T-helper 17 cell (primary cell): Measurements from ENCODE around the gene UQCRHL. TPM values are rescaled to one million over a fixed set of nuclear protein-coding genes. Genes with fewer than 3 reads are reported as not detected.
"Not testable (repeated sequence)": the region's sequence is repeated elsewhere in the genome, so short reads cannot be mapped to it uniquely, and the experiment has no call there.

Experiments used
- ATAC-seq: fragments of 150-1000 bp; cut with Tn5 transposase; 2 replicates; pipeline ENCODE4 v1.10.0; 2021; ENCODE audit warnings: mild to moderate bottlenecking, moderate library complexity
- DNase-seq, 3 donors: peaks; one replicate each; pipeline versions ENCODE4 v3.0.0 to v3.0.0-alpha.2; 2020 to 2021
- H3K9me3 ChIP-seq: one replicate; pipeline ENCODE4 v1.7.0; 2013; ENCODE audit warnings: low read length, mild to moderate bottlenecking; ENCODE audit not compliant: control insufficient read depth, poor library complexity, severe bottlenecking
- H3K27ac Mint-ChIP-seq: one replicate; pipeline ENCODE4 v1.8.0; 2022; ENCODE audit warnings: mild to moderate bottlenecking, moderate library complexity, mixed read lengths
- H3K27me3 Mint-ChIP-seq: one replicate; pipeline ENCODE4 v1.8.0; 2022; ENCODE audit warnings: mixed read lengths
- H3K36me3 Mint-ChIP-seq: one replicate; pipeline ENCODE4 v1.8.0; 2022; ENCODE audit warnings: low read depth, mixed read lengths
- H3K4me1 Mint-ChIP-seq: one replicate; pipeline ENCODE4 v1.8.0; 2022; ENCODE audit warnings: mild to moderate bottlenecking, mixed read lengths
- H3K4me3 Mint-ChIP-seq: one replicate; pipeline ENCODE4 v1.8.0; 2022; ENCODE audit warnings: mild to moderate bottlenecking, moderate library complexity, mixed read lengths
- total RNA-seq, 4 donors: library from RNA in 2 of 4; stranded (reverse) in 2 of 4; gene quantifications; one replicate each; pipeline ENCODE4 v1.2.3 and lab custom pipeline; 2022 to 2026

The UQCRHL gene
- total RNA-seq, 2 donors from 2014 or later: 0.65 to 0.81 TPM

DNA sequence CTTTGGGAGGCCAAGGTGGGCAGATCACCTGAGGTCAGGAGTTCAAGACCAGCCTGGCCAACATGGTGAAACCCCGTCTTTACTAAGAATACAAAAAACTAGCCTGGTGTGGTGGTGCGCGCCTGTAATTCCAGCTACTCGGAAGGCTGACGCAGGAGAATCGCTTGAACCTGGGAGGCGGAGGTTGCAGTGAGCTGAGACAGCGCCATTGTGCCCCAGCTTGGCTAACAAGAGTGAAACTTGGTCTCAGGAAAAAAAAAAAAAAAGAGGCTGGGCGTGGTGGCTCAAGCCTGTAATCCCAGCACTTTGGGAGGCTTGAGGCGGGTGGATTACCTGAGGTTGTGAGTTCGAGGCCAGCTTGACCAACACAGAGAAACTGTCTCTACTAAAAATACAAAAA lies 38.6 kb upstream of the UQCRHL start:
- peaks cover 27% of the 10 kb centered on the region for H3K4me1 Mint-ChIP-seq
- H3K36me3 Mint-ChIP-seq, H3K27me3 Mint-ChIP-seq, DNase-seq, H3K9me3 ChIP-seq, ATAC-seq: not testable (repeated sequence)
- H3K27ac Mint-ChIP-seq: peak overlapping the region; percentile 95
- H3K4me3 Mint-ChIP-seq: peak overlapping the region; percentile 60

DNA sequence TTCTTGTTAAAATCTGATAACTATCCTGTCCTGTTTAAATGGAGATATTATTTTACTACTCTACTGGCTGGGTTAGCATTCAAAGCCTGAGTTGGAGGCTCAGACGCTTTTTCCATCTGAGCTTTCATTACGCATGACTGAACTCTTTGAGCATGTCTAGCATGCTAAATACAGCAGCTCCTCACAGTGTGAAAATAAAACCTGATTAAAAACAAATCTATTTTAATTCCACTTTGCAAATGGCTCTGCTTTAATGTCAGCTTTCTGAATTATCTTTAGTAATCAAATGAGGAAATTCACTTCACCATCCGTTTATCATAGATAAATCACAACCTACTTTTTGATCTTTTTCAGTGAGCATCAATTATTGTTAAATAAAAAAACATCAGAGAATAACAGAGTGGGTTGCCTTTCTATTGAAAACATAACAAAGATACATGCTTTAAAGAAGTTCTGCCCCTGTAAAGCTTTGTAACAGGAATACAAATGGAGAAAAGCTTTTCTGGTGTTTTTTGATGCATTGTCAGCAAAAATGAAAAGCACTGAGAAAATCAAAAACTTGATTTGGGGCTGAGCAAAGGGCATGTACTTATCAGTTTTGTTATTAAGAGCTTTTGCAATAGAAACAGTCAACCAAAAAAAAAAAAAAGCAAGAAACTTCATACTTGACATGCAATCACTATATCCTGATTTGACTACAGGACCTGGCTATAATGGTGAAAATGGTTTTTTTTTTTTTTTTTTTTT lies 36.5 kb upstream of the UQCRHL start:
- no peaks in the 10 kb centered on the region for H3K9me3 ChIP-seq

DNA sequence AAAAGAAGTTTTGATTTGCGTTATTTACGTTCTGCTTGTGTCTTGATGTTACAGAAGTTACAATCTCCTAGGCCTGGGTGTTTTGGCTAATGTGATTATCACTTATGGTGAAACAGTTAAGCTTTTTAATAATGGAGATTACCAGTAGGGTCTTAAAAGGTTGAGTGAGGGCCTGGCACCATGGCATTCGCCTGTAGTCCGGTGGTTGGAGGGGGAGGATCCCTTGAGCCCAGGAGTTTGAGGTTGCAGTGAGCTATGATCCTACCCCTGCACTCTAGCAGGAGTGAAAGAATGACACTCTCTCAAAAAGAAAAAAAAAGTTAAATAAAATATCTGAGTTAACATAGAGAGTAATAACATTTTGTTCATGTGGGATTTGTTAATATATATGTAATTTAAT lies 31.3 kb upstream of the UQCRHL start:
- Mint-ChIP-seq H3K36me3 (no peaks in the 10 kb centered on the region), H3K27ac (no peak overlapping the region), H3K4me3 (no peak overlapping the region), H3K27me3 (no peaks in the 10 kb centered on the region), H3K4me1 (no peaks in the 10 kb centered on the region)
- no peak for ATAC-seq
- no peak for DNase-seq
- H3K9me3 ChIP-seq: no peaks in the 10 kb centered on the region

More for the DNA sequence above, 36.5 kb upstream of the UQCRHL start:
- Mint-ChIP-seq H3K36me3 (no peaks in the 10 kb centered on the region), H3K27me3 (no peaks in the 10 kb centered on the region), H3K4me1 (peaks cover 12% of the 10 kb centered on the region), H3K4me3 (no peak overlapping the region), H3K27ac (peak overlapping the region; percentile 3)
- no peak for DNase-seq
- ATAC-seq: no peak

DNA sequence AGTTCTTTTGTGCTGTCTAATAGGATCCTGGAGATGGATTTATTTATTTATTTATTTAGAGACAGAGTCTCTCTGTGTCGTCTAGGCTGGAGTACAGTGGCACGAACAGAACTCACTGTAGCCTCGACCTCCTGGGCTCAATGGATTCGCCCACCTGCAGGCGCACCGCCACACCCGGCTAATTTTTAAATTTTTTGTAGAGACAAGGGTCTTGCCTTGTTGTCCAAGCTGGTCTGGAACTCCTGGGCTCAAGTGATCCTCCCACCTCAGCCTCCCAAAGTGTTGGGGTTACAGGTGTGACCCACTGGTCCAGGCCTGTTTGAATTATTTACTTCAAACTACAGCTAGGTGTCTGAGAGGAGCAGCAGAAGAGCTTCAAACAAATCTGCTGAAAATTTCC lies 30.5 kb upstream of the UQCRHL start:
- H3K9me3 ChIP-seq: no peaks in the 10 kb centered on the region
- H3K4me3 Mint-ChIP-seq: no peak overlapping the region
- H3K27me3 Mint-ChIP-seq: no peaks in the 10 kb centered on the region
- H3K36me3 Mint-ChIP-seq: no peaks in the 10 kb centered on the region
- peak overlapping the region; percentile 60 for H3K27ac Mint-ChIP-seq
- H3K4me1 Mint-ChIP-seq: no peaks in the 10 kb centered on the region
- DNase-seq (no peak), ATAC-seq (no peak)

DNA sequence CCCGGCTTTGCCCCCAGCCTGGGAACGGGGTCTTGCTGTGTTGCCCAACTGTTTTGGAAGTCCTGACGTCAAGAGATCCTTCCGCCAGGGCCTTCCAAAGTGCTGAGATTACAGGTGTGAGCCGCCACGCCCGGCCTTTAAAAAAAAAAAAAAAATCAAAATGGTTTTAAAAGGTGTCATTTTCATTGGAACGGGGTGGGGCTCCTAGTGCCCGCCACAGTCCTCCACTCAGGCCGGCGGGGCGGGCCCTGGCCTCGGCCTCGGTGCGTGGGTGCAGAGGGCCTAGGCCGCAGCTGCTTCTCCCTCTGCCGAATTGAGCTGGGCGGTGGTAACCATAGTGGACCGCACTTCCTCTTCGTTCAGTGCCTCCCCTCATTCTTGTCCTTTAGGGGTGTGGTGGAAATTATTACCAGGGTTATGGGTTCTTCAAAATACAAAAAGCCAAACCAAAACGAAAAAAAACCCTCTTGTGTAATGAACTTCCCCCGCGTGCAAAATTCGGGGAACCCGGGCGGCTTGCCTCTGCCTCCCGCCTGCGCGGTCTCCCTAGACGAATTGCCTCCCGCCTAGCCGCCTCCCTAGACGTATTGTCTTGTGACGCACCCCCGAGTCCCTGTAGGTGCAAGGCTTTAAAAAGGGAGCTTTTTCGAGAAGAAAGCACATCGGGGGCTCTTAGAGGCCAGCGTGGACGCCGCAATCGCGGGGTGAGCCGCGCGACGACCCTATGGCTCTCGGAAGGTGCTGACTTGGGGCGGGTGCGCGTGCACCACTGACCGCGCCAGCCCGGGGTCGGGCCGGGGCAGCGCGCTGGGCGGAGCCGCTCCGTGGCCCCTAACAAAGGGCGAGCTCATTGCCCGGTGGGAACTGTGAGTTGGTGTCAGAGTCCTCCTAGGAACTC lies 29.6 kb upstream of the UQCRHL start:
- Mint-ChIP-seq H3K36me3 (no peaks in the 10 kb centered on the region), H3K4me1 (no peaks in the 10 kb centered on the region)
- no peak for ATAC-seq

DNA sequence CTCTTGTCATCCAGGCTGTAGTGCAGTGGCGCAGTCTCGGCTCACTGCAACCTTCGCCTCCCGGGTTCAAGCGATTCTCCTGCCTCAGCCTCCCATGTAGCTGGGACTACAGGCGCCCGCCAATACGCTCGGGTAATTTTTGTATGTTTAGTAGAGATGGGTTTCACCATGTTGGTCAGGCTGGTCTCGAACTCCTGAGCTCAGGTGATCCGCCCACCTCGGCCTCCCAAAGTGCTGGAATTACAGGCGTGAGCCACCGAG lies 29.0 kb upstream of the UQCRHL start:
- H3K27me3 Mint-ChIP-seq, H3K9me3 ChIP-seq, DNase-seq, H3K4me1 Mint-ChIP-seq, ATAC-seq, H3K36me3 Mint-ChIP-seq: not testable (repeated sequence)
- Mint-ChIP-seq H3K4me3 (peak overlapping the region; percentile 96), H3K27ac (peak overlapping the region; percentile 97)

More for the DNA sequence above, 29.6 kb upstream of the UQCRHL start:
- Mint-ChIP-seq H3K27me3 (no peaks in the 10 kb centered on the region), H3K27ac (peak overlapping the region; percentile 97), H3K4me3 (peak overlapping the region; percentile 58)
- H3K9me3 ChIP-seq: no peaks in the 10 kb centered on the region
- peak in 2 of 3 donors; percentile 46 to 54 for DNase-seq

DNA sequence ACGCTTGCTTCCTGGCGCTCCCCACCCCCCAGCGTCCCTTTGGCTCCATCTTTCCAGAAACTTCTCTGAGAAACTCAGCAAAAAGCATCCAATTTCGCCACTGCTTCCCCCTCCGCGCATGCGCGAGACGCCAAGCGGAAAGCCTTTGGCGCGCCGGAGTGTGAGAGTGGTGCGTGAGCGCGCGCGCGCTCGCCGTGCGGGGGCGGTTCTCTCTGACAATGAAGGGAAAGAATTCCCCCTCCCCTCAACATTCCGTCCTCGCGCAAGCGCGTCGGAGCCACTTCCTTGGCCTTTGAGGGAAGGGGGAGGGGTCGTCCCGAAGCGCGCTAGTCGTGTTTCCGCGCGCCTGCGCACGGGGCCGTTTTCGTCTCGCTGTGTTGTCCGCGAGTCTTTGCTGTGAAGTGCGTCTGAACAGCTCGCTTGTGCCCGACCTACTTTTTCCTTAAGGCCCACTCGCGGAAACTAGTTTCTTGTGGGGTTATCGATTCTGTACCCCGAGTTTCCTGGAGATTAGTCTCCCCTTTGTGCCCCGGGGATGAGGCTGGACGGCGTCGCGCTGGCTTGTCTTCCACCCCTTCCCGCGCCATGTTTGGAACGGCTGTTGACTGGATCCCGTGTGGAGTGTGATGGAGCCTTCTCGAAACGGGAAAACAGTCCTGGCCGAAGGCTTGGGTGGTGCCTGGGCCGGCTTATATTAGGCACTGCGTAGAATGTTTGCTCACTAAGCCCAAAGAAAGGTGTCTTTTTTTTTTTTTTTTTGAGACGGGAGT lies 28.5 kb upstream of the UQCRHL start:
- DNase-seq (peak; percentile 96 to 99 (median 96)), ATAC-seq (peak; percentile 67)
- Mint-ChIP-seq H3K36me3 (no peaks in the 10 kb centered on the region), H3K27me3 (no peaks in the 10 kb centered on the region), H3K4me3 (peak overlapping the region; percentile 96), H3K4me1 (peaks cover 3% of the 10 kb centered on the region), H3K27ac (peak overlapping the region; percentile 97)
- H3K9me3 ChIP-seq: no peaks in the 10 kb centered on the region

DNA sequence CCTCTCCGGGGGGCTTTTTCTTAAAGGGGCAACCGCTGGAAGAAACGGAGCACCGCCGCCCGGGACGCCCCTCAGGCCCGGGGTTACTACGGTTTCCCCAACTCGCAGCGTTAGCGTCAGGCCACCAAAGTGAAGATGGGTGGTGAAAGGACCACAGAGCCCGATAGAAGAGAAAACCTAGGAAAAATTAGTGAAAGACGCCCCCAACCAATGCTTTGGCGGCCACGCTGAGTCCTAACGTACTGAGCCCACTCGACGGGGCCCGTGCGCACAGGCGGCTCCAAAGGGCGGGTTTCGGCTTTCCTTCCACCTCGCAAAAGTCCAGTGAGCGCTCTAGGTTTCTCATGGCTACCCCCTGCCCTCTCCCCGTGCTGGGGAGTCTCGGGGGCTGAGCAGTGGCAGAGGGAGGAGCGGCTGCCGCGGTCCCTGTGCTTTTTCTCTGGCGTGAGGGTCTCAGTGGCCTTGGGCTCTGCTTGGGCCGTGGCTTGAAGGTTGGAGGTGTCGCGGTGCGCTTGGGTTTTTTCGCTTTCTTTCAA lies 27.8 kb upstream of the UQCRHL start:
- Mint-ChIP-seq H3K27ac (peak overlapping the region; percentile 97), H3K27me3 (no peaks in the 10 kb centered on the region), H3K36me3 (no peaks in the 10 kb centered on the region), H3K4me1 (peaks cover 4% of the 10 kb centered on the region), H3K4me3 (peak overlapping the region; percentile 96)
- ATAC-seq (peak; percentile 6), DNase-seq (no peak)
- no peaks in the 10 kb centered on the region for H3K9me3 ChIP-seq

DNA sequence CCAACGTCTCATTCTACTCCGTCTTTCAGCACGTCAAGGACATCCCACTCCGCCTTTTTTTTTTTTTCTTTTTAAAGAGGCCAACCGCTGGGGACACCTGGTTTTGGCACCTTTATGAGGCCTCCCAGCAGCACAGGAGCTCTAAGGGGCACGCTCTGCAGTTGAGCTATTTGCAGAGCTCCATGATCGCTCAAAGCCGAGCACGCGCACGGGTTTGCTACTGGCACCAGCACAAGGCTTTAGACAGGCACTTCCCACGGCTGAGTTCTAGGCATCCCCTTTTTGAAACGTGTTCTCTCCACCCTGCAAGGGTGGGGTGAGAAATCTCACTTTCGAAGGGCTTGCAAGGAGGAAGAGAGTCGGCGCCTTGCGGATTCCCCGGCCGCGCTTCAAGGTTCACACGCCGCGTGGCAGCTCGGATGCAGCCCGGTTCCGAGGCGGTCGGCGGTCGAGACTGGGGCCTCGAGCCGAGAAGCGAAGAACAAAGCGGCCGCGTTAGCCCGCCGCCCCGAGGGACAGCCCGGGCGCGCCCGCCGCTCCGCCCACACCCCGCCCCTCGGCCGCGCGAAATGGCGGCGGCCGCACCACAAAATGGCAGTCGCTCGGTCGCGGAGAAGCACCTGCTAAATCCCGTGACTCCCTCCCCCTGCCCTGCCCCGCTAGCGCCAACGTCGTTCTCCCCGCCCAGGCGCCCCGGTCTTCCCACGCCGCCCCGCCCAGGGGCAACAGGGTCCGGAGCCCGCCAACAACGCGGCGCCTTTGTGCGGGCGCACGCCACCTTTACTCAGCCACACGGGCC lies 27.2 kb upstream of the UQCRHL start:
- no peaks in the 10 kb centered on the region for H3K9me3 ChIP-seq
- peak overlapping the region; percentile 96 for H3K4me3 Mint-ChIP-seq
- ATAC-seq: peak; percentile 73
- peak overlapping the region; percentile 97 for H3K27ac Mint-ChIP-seq
- no peaks in the 10 kb centered on the region for H3K36me3 Mint-ChIP-seq
- H3K4me1 Mint-ChIP-seq: peaks cover 11% of the 10 kb centered on the region
- peak; percentile 79 to 87 (median 84) for DNase-seq
- H3K27me3 Mint-ChIP-seq: no peaks in the 10 kb centered on the region

DNA sequence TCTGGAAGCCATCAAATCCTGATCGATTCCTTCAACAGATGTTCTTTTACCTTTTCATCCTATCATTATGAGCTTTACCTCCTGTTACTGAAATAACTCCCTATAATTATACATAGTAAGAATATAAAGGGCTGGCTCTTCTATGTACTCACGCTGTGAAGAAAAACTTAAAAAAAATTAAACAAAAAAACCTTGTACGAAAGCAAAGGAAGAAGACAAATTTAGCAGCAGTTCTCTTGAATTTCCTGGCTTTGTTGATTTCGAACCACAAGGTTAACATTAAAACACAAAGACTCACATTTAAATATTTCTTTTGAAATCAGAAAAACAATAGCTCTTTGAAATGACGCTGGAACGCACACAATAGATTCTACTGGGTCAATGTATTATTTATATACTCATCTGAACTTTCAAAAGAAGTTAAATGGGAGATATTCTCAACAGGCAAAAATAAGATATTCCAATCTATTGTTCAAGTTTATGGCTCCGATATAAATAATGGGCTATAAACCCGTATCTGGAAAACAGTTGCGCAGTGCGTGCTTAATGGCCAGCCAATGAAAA lies 26.5 kb upstream of the UQCRHL start:
- DNase-seq: no peak
- no peak for ATAC-seq
- no peaks in the 10 kb centered on the region for H3K9me3 ChIP-seq
- Mint-ChIP-seq H3K27me3 (no peaks in the 10 kb centered on the region), H3K4me3 (peak overlapping the region; percentile 96), H3K36me3 (no peaks in the 10 kb centered on the region), H3K27ac (peak overlapping the region; percentile 97), H3K4me1 (peaks cover 11% of the 10 kb centered on the region)

DNA sequence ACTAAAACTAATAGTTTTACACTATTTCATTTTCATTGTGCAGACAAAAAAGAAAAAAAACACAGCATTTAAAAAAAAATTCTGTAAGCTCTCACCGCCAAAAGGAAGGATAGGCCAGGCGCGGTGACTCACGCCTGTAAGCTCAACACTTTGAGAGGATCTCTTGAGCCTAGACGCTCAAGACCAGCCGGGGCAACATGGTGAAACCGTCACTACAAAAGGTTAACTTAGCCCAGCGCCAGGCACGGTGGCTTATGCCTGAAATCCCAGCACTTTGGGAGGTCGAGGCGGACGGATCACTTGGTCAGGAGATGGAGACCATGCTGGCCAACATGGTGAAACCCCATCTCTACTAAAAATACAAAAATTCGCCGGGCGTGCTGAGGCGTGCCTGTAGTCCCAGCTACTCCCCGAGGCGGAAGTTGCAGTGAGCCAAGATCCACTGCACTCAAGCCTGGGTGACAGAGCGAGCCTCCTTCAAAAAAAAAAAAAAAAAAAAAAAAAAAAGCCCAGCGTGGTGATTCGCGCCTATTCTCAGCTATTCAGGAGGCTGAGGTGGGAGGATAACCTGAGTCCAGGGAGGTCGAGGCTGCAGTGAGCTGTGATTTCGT lies 25.7 kb upstream of the UQCRHL start:
- no peaks in the 10 kb centered on the region for H3K27me3 Mint-ChIP-seq
- no peak for ATAC-seq
- H3K27ac Mint-ChIP-seq: peak overlapping the region; percentile 97
- no peaks in the 10 kb centered on the region for H3K9me3 ChIP-seq
- H3K36me3 Mint-ChIP-seq: no peaks in the 10 kb centered on the region
- DNase-seq: peak in 2 of 3 donors; percentile 34 to 46
- H3K4me3 Mint-ChIP-seq: peak overlapping the region; percentile 96
- H3K4me1 Mint-ChIP-seq: peaks cover 11% of the 10 kb centered on the region

DNA sequence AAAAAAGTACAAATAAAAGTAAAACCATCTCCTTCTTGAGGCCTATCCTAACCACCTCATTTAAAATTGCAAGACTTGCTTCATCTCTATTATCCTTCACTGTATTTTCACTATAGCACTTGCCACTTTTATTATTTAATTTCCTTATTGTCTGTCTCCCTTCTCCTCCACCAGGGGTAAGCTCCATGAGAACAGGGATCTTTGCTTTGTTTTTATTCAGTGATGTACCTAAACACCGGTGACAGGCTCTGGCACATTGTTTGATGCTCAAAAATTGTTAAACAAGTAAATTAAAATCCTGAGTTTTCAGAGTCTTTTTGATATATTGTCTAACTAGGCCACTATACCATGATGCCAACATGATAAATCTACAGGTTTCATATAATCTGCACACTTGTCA lies 22.8 kb upstream of the UQCRHL start:
- H3K27me3 Mint-ChIP-seq: no peaks in the 10 kb centered on the region
- peaks cover 14% of the 10 kb centered on the region for H3K4me1 Mint-ChIP-seq
- H3K36me3 Mint-ChIP-seq: no peaks in the 10 kb centered on the region
- ATAC-seq: no peak
- H3K9me3 ChIP-seq: no peaks in the 10 kb centered on the region
- no peak for DNase-seq
- H3K4me3 Mint-ChIP-seq: no peak overlapping the region
- peak overlapping the region; percentile 29 for H3K27ac Mint-ChIP-seq
